ENCODE data around the gene KCND3.

The KCND3 gene

GRCh38 chr1:111958851-111959250 lies 30.6 kb downstream of the KCND3 start:
- no peak for TF ChIP-seq ZNF600 (tag by site-specific recombination; IDR thresholded peaks at IDR 0.05)
- TF ChIP-seq REPIN1 (tag by site-specific recombination; IDR thresholded peaks at IDR 0.05; ENCODE audit: low read depth), result no peak
- TF ChIP-seq SP7 (tag by site-specific recombination; IDR thresholded peaks at IDR 0.05), result no peak
- no peak for TF ChIP-seq ZNF518A (tag by site-specific recombination; conservative IDR thresholded peaks at IDR 0.05; ENCODE audit: low read depth)
- TF ChIP-seq HIC1 (tag by site-specific recombination; IDR thresholded peaks at IDR 0.05), result no peak
- TF ChIP-seq ZBTB10 (tag by site-specific recombination; IDR thresholded peaks at IDR 0.05), result no peak
- H3K36me3 ChIP-seq (ENCODE audit: control insufficient read depth in 2 of 2, insufficient read depth in 1 of 2, low read length in 2 of 2), result no peaks in the 10 kb centered on the region
- no peak overlapping the region for H3K4me3 ChIP-seq (ENCODE audit: low read depth, low read length)
- H3K9me3 ChIP-seq (ENCODE audit: control insufficient read depth, insufficient read depth, low read depth, low read length), result no peaks in the 10 kb centered on the region
- ChIA-PET CTCF (no interaction called here), POLR2A (no interaction called here)
- no peaks in the 10 kb centered on the region for H3K4me1 ChIP-seq (ENCODE audit: control insufficient read depth, insufficient read depth, low read length)
- no peak overlapping the region for H3K27ac ChIP-seq (ENCODE audit: extremely low read depth, low read depth, low read length)

GRCh38 chr1:111958075-111958474 lies 31.4 kb downstream of the KCND3 start:
- Histone ChIP-seq H3K27ac (ENCODE audit: extremely low read depth, low read depth, low read length) (no peak overlapping the region), H3K9me3 (ENCODE audit: control insufficient read depth, insufficient read depth, low read depth, low read length) (no peaks in the 10 kb centered on the region), H3K4me1 (ENCODE audit: control insufficient read depth, insufficient read depth, low read length) (no peaks in the 10 kb centered on the region), H3K4me3 (ENCODE audit: low read depth, low read length) (no peak overlapping the region), H3K36me3 (ENCODE audit: control insufficient read depth in 2 of 2, insufficient read depth in 1 of 2, low read length in 2 of 2) (no peaks in the 10 kb centered on the region)
- CTCF ChIA-PET, result no interaction called here
- POLR2A ChIA-PET, result no interaction called here
- no peak for TF ChIP-seq ZNF416 (tag by site-specific recombination; IDR thresholded peaks at IDR 0.05)
- no peak for TF ChIP-seq SP2 (tag by site-specific recombination; IDR thresholded peaks at IDR 0.05)
- no peak for TF ChIP-seq ZNF529 (tag by site-specific recombination; IDR thresholded peaks at IDR 0.05; ENCODE audit: insufficient replicate concordance)
- TF ChIP-seq GLIS1 (tag by site-specific recombination; IDR thresholded peaks at IDR 0.05), result no peak
- TF ChIP-seq ZNF560 (tag by site-specific recombination; IDR thresholded peaks at IDR 0.05; ENCODE audit: borderline replicate concordance), result no peak
- no peak for TF ChIP-seq ZNF624 (tag by site-specific recombination; IDR thresholded peaks at IDR 0.05)
- TF ChIP-seq ZNF398 (tag by site-specific recombination; IDR thresholded peaks at IDR 0.05), result no peak
- TF ChIP-seq ELK4 (IDR thresholded peaks at IDR 0.05; ENCODE audit: borderline replicate concordance, low read depth, low read length), result no peak
